Ovary (tissue), 3 donors: ENCODE measurements around the gene FOXP1.

Experiments
- POLR2A ChIP-seq: fragments of 450-650 bp; IDR thresholded peaks from one replicate; pipeline ENCODE4 v1.6.1; 2017; ENCODE audit warnings: antibody characterized with exemption, mild to moderate bottlenecking, moderate library complexity
- TF ChIP-seq, protein P1 (sequence below), 3 donors: fragments of 450-650 bp in 2 of 3; fragments of 200-600 bp in 1 of 3; IDR thresholded peaks; one replicate each; pipeline versions ENCODE4 v1.5.1 to v1.8.0; 2016 to 2022; ENCODE audit warnings: antibody characterized with exemption in 3 of 3, mild to moderate bottlenecking in 1 of 3
- donor health status: DM: no; HTN: no; CAD: no.

DNA sequence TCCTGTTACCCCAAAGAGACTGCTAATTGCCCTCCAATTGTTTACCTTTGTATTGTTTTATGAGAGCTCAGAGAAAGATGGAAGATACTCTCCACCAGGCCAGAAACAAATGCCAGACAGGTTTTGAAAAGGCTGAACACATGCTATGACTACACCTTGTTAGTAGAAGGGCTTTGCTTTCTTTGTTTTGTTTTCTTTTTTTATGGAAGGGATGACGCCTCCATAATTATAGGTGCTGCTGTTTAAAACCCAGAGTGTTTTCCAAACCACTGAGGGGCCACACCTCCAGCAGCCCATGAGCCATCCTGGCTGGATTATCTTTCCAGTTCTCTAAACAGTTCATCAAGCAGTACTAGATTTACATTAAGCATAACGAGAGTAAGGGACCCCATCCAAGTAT is 5.6 kb upstream of the FOXP1 start:
- no peak for TF ChIP-seq POLR2A
- TF ChIP-seq, protein P1, sequence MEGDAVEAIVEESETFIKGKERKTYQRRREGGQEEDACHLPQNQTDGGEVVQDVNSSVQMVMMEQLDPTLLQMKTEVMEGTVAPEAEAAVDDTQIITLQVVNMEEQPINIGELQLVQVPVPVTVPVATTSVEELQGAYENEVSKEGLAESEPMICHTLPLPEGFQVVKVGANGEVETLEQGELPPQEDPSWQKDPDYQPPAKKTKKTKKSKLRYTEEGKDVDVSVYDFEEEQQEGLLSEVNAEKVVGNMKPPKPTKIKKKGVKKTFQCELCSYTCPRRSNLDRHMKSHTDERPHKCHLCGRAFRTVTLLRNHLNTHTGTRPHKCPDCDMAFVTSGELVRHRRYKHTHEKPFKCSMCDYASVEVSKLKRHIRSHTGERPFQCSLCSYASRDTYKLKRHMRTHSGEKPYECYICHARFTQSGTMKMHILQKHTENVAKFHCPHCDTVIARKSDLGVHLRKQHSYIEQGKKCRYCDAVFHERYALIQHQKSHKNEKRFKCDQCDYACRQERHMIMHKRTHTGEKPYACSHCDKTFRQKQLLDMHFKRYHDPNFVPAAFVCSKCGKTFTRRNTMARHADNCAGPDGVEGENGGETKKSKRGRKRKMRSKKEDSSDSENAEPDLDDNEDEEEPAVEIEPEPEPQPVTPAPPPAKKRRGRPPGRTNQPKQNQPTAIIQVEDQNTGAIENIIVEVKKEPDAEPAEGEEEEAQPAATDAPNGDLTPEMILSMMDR (IDR thresholded peaks at IDR 0.05), result no peak
